HG03442 (cell line): ENCODE results near the gene LRRC30.

Experiments
- ATAC-seq: cut with Tn5 transposase; IDR thresholded peaks from one replicate; pipeline ENCODE4 v1.9.1; 2021; ENCODE audit warnings: mild to moderate bottlenecking, moderate library complexity; ENCODE audit not compliant: unreplicated experiment

The LRRC30 gene

GRCh38 chr18:7236933-7237332 lies 6.0 kb downstream of the LRRC30 start:
- no peak for ATAC-seq

- no peak for ATAC-seq
These were observed 6.9 kb downstream of the LRRC30 start for GRCh38 chr18:7237673-7238272.

- ATAC-seq, result no peak
These were observed 12.0 kb downstream of the LRRC30 start for GRCh38 chr18:7242926-7243325.

GRCh38 chr18:7248877-7249276 lies 18.0 kb downstream of the LRRC30 start:
- no peak for ATAC-seq

- no peak for ATAC-seq
These were observed 23.3 kb downstream of the LRRC30 start for GRCh38 chr18:7254163-7254562.

GRCh38 chr18:7255054-7255453 lies 24.2 kb downstream of the LRRC30 start:
- ATAC-seq, result no peak

- no peak for ATAC-seq
These were observed 24.8 kb downstream of the LRRC30 start for GRCh38 chr18:7255643-7256042.

GRCh38 chr18:7256618-7257425 lies 25.9 kb downstream of the LRRC30 start:
- no peak for ATAC-seq

- ATAC-seq, result no peak
These were observed 26.5 kb downstream of the LRRC30 start for GRCh38 chr18:7257426-7257740.

GRCh38 chr18:7259475-7259874 lies 28.6 kb downstream of the LRRC30 start:
- no peak for ATAC-seq

- ATAC-seq, result no peak
These were observed 30.3 kb downstream of the LRRC30 start for GRCh38 chr18:7261199-7261598.

GRCh38 chr18:7267973-7268372 lies 37.1 kb downstream of the LRRC30 start:
- ATAC-seq, result no peak

GRCh38 chr18:7269942-7270341 lies 39.1 kb downstream of the LRRC30 start:
- ATAC-seq, result no peak

- no peak for ATAC-seq
These were observed 41.6 kb downstream of the LRRC30 start for GRCh38 chr18:7272311-7273049.

- no peak for ATAC-seq
These were observed 42.5 kb downstream of the LRRC30 start for GRCh38 chr18:7273301-7273921.

- ATAC-seq, result no peak
These were observed 50.7 kb downstream of the LRRC30 start for GRCh38 chr18:7281579-7281978.
